Ovary (tissue), 9 donors: ENCODE measurements around the gene OR13C5. TPM values are rescaled to one million over a fixed set of nuclear protein-coding genes. Genes with fewer than 3 reads are reported as not detected.
"Not testable (repeated sequence)": the region's sequence is repeated elsewhere in the genome, so short reads cannot be mapped to it uniquely, and the experiment has no call there.

ENCODE experiments used
- DNase-seq, 5 donors: peaks; one replicate each; pipeline ENCODE4 v3.0.0-alpha.2; 2019 to 2020
- H3K27ac ChIP-seq, 2 donors: fragments of 200-600 bp; one replicate each; pipeline versions ENCODE4 v1.5.1 to v1.8.0; 2019 to 2022
- H3K27me3 ChIP-seq: fragments of 200-600 bp; one replicate; pipeline ENCODE4 v1.8.0; 2022
- H3K36me3 ChIP-seq: fragments of 200-600 bp; sonication (generic); one replicate; pipeline ENCODE4 v1.5.1; 2019
- H3K4me1 ChIP-seq: one replicate; pipeline ENCODE4 v1.8.1; 2013; ENCODE audit warnings: mild to moderate bottlenecking, moderate library complexity; ENCODE audit not compliant: insufficient read depth
- H3K4me3 ChIP-seq: fragments of 200-600 bp; sonication (generic); one replicate; pipeline ENCODE4 v1.5.1; 2017
- H3K9me3 ChIP-seq, 2 donors: fragments of 200-600 bp in 1 of 2; sonication (generic) in 1 of 2; one replicate each; pipeline versions ENCODE4 v1.5.1 to v1.8.1; 2013 to 2019; ENCODE audit warnings: mild to moderate bottlenecking in 1 of 2, moderate library complexity in 1 of 2
- CTCF ChIP-seq, 3 donors: fragments of 450-650 bp in 2 of 3; fragments of 200-600 bp in 1 of 3; IDR thresholded peaks; one replicate each; pipeline versions ENCODE4 v1.5.1 to v1.8.0; 2016 to 2022; ENCODE audit warnings: antibody characterized with exemption in 3 of 3, mild to moderate bottlenecking in 1 of 3
- EP300 ChIP-seq: sonication (generic); formaldehyde crosslinking; IDR thresholded peaks from one replicate; pipeline ENCODE4 v1.6.1; 2017; ENCODE audit warnings: antibody characterized with exemption
- POLR2A ChIP-seq: fragments of 450-650 bp; IDR thresholded peaks from one replicate; pipeline ENCODE4 v1.6.1; 2017; ENCODE audit warnings: antibody characterized with exemption, mild to moderate bottlenecking, moderate library complexity
- WGBS, 3 donors: extraction: QIAGEN DNeasy Blood & Tissue Kit in 1 of 3; methylation state at CpG; one replicate each; pipeline versions ENCODE4 v1.1.5 to v1.1.7; 2013 to 2017; 5-methylcytosine and 5-hydroxymethylcytosine counted together
- intact Hi-C, 4 donors: fragments of 100-400 bp; cut with DNase I; formaldehyde crosslinking; loops; one replicate each; pipeline versions ENCODE4 v1.11.0 to v1.15.1; 2022 to 2023
- polyA plus RNA-seq, 2 donors: library from polyadenylated mRNA; stranded (reverse); fragments of 200-250 nt in 1 of 2; fragments of 350-450 nt in 1 of 2; fragmentation: Illumina TruSeq in 1 of 2; extraction: RNeasy Lipid Tissue Mini Kit (QIAGEN cat#74804) in 1 of 2; gene quantifications; one replicate each; pipeline ENCODE4 v1.2.3, GENCODE V29; 2013 to 2014
- total RNA-seq, 7 donors: library from RNA; depleted of rRNA in 2 of 7; stranded (reverse); fragments of >200 nt in 2 of 7; fragmentation: NEBNext Ultra II Directional in 3 of 7; extraction: Animal tissue kit (Norgen Biotek cat#: 25700) in 3 of 7; gene quantifications; one replicate each; pipeline versions ENCODE4 v1.1.0 to v1.2.4, GENCODE V29; 2016 to 2023
- donor health status: DM: no; HTN: no; CAD: no; lungs with moderate emphysema.
- donor health status: DM: no; HTN: no; CAD: no.
- donor health status: Bipolar disorder and iron deficiency.
- donor health status: DM: yes; HTN: yes; CAD: no.
- donor health status: DM: no; HTN: no; CAD: no.
- donor health status: DM: yes; HTN: yes; CAD: no.

The OR13C5 gene
- total and polyA plus RNA-seq, 9 donors = not detected

GRCh38 chr9:104617418-104617817 lies 18.2 kb upstream of the OR13C5 start:
- intact Hi-C loops = no loop called here
- Histone ChIP-seq H3K4me3 (no peak overlapping the region), H3K36me3 (no peaks in the 10 kb centered on the region), H3K27ac (no peak overlapping the region), H3K9me3 (no peaks in the 10 kb centered on the region), H3K27me3 (no peaks in the 10 kb centered on the region), H3K4me1 (no peaks in the 10 kb centered on the region)
- TF ChIP-seq EP300 (no peak), CTCF (IDR thresholded peaks at IDR 0.05) (no peak), POLR2A (no peak)
- DNase-seq = no peak

GRCh38 chr9:104611213-104611612 lies 12.0 kb upstream of the OR13C5 start:
- intact Hi-C loops = no loop called here
- no peaks in the 10 kb centered on the region for H3K9me3 ChIP-seq
- no peaks in the 10 kb centered on the region for H3K36me3 ChIP-seq
- no peak for DNase-seq
- H3K27ac ChIP-seq = no peak overlapping the region
- no peaks in the 10 kb centered on the region for H3K27me3 ChIP-seq
- WGBS, 3 donors = 67 to 72% (median 68%) methylated on average over 2 of the region's 2 CpGs
- H3K4me3 ChIP-seq = no peak overlapping the region
- no peaks in the 10 kb centered on the region for H3K4me1 ChIP-seq
- TF ChIP-seq EP300 = no peak
- TF ChIP-seq CTCF (IDR thresholded peaks at IDR 0.05) = no peak
- TF ChIP-seq POLR2A = no peak

DNA sequence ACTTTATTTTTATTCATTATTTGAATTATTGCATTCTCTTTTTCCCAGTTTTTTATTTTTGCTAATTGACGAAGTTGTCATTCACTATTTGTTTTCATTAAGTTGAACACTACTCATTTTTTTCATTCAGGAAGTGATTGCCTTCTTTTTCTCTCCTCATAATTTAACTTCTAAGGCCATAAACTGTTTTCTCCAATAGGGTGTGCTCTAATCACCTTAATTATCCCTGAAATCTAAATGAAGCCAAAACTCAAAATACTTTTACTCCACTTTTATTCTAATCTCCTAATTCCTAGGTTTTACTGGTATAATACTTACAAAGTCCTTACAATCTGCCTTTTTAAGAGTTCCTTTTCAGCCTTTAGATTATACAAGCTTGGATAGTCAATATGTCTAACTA lies 9.1 kb upstream of the OR13C5 start:
- 24 to 34% (median 29%) methylated on average over 1 of the region's 1 CpG for WGBS, 3 donors
- Histone ChIP-seq H3K36me3 (no peaks in the 10 kb centered on the region), H3K27me3 (no peaks in the 10 kb centered on the region), H3K4me1 (no peaks in the 10 kb centered on the region), H3K27ac (no peak overlapping the region), H3K4me3 (no peak overlapping the region), H3K9me3 (no peaks in the 10 kb centered on the region)
- no peak for DNase-seq
- intact Hi-C loops = no loop called here
- no peak for TF ChIP-seq EP300
- no peak for TF ChIP-seq POLR2A
- no peak for TF ChIP-seq CTCF (IDR thresholded peaks at IDR 0.05)

GRCh38 chr9:104606152-104606551 lies 6.9 kb upstream of the OR13C5 start:
- no peak for DNase-seq
- 67 to 80% (median 76%) methylated on average over 2 of the region's 2 CpGs for WGBS, 3 donors
- no peaks in the 10 kb centered on the region for H3K4me1 ChIP-seq
- H3K9me3 ChIP-seq = no peaks in the 10 kb centered on the region
- no peaks in the 10 kb centered on the region for H3K36me3 ChIP-seq
- TF ChIP-seq CTCF (IDR thresholded peaks at IDR 0.05) (no peak), EP300 (no peak), POLR2A (no peak)
- H3K4me3 ChIP-seq = no peak overlapping the region
- no peak overlapping the region for H3K27ac ChIP-seq
- intact Hi-C loops = no loop called here
- H3K27me3 ChIP-seq = no peaks in the 10 kb centered on the region

- intact Hi-C loops, H3K4me3 ChIP-seq, H3K9me3 ChIP-seq, H3K4me1 ChIP-seq, H3K27ac ChIP-seq, DNase-seq, H3K27me3 ChIP-seq, H3K36me3 ChIP-seq: not testable (repeated sequence)
- 63 to 75% (median 65%) methylated on average over 1 of the region's 1 CpG for WGBS, 3 donors
Measured at GRCh38 chr9:104605527-104605926, 6.3 kb upstream of the OR13C5 start, which contains the start of gene OR13C2. Gene OR13C2 (minus strand): TSS chr9:104605627. CDS start chr9:104605627, 0 bp downstream.
